GM19025 (cell line): ENCODE data around the gene TECPR2.
"Not testable (repeated sequence)": the region's sequence is repeated elsewhere in the genome, so short reads cannot be mapped to it uniquely, and the experiment has no call there.

ENCODE experiments used
- ATAC-seq: cut with Tn5 transposase; IDR thresholded peaks from one replicate; pipeline ENCODE4 v1.9.1; 2021; ENCODE audit warnings: mild to moderate bottlenecking, low read depth, moderate library complexity; ENCODE audit not compliant: unreplicated experiment

Gene TECPR2

DNA sequence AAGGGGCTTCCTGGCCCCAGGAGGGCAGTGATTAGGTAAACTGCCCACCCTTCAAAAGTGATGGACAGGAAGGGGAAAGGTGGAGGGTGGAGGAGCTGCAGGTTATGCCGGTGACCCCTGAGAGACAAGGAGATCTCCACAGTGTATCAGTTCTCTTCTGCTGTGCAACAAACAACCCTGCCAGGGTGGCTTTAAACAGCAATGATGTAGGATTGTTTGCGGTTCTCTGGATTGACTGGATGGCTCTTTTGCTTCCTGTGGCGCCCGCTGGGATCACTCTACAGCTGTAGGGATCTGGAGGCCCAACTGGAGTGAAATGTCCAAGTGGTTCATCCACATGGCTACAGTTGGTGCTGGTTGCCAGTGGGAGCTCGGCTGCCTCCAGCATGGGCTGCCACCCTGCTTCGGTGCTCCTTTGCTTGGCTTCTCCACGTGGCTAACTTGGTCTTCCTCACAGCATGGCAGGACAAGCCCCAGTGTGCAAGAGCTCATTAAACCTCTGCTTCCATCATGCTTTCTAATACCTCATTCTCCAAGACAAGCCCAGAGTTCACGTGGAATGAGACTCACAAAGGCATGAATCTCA lies 155.4 kb downstream of the TECPR2 start:
- ATAC-seq = no peak

DNA sequence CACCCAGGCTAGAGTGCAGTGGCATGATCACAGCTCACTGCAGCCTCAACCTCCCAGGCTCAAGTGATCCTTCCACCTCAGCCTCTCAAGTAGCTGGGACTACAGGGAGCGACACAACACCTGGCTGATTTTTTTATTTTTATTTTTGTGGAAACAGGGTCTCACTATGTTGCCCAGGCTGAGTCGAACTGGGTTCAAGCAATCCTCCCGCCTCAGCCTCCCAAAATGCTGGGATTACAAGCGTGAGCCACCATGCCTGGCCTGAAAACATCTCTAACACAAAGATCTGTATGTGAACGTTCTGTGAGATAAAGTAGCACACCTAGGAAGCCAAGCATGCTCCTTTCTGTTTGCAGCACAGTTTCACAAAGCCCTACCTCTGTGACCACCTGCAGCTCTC lies 157.0 kb downstream of the TECPR2 start:
- ATAC-seq = not testable (repeated sequence)

DNA sequence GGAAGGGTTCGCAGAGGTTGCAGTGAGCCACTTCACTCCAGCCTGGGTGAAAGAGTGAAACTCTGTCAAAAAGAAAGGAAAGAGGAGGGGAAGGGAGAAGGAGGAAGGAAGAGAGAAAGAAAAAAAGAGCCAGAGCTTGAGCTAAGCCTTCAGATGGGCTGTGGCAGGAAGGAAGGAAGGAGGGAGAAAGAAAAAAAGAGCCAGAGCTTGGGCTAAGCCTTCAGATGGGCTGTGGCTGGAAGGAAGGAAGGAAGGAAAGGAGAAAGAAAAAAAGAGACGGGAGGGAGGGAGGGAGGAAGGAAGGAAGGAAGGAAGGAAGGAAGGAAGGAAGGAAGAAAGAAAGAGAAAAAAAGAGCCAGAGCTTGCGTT lies 160.4 kb downstream of the TECPR2 start:
- ATAC-seq = no peak

DNA sequence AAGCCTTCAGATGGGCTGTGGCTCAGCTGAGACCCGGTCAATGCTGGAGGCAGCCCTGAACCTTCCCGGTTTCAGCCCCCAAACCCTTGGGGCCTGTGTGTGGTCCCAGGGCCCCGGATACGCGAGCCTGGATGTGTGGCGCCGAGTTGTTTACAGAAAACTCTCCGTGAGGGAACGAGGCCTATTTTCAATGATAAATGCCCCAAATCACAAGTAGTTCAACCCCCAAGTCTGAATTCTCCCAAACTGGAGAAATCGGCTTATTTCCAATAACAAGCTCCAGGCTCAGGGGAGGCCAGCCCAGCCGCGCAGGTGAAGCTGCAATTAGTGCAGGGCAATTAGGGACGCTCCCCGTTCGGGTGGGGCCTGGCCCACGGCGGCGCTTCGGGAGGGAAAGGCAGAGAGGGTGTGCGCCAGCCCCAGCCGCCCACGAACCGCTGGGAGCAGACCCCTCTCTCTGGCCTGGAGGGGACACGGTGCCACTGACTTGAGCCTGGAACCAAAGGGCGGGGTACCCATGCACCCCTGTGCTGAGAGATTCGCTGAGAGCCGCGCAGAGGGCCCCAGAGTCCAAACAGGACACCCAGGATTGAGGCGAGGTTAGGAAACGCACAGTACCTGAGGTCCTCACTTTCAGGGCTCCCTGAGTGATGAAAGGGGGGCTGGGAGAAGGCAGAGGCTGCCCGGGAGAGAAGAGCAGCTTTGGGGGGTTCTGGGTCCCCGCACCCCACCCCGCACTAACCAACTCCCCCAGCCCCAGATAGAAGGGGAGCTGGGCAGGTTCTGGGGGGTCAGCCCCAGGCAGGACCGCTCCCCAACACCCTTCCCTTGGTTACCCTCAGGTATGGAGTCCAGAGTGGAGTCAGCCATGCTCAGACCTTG lies 161.1 kb downstream of the TECPR2 start:
- no peak for ATAC-seq

DNA sequence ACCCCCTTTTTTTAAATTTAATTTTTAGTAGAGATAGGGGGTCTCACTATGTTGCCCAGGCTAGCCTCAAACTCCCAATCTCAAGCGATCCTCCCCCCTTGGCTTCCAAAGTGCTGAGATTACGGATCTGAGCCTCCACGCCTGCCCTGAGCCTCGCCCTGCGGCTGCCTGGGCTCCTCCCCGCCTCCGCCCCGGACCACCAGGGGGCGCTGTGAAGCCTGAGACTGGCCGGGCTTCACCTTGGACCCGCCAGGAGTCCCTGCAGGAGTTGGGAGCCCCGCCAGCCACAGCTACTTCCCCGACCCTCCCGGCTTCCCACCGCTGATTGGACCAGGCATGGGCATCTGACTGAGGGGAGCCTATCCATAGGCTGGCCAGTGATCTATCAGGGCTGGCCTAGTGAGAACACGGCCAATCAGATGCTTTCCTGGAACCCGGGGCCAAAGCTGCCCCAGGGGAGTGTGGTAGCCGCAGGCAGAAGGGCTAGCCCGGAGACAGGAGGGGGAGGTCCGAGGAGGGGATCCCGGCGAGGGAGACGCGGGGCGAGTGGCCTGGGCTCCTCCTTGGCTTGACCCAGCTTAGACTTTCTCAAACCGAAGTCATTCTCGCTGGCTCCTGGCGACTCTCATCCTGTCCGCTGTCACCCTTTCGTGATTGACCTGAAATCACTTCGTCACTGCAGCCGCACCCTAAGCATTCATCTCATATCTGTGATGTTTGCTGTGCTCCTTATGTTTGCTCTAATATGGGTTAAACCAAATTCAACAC lies 161.9 kb downstream of the TECPR2 start:
- peak; percentile 93 for ATAC-seq

DNA sequence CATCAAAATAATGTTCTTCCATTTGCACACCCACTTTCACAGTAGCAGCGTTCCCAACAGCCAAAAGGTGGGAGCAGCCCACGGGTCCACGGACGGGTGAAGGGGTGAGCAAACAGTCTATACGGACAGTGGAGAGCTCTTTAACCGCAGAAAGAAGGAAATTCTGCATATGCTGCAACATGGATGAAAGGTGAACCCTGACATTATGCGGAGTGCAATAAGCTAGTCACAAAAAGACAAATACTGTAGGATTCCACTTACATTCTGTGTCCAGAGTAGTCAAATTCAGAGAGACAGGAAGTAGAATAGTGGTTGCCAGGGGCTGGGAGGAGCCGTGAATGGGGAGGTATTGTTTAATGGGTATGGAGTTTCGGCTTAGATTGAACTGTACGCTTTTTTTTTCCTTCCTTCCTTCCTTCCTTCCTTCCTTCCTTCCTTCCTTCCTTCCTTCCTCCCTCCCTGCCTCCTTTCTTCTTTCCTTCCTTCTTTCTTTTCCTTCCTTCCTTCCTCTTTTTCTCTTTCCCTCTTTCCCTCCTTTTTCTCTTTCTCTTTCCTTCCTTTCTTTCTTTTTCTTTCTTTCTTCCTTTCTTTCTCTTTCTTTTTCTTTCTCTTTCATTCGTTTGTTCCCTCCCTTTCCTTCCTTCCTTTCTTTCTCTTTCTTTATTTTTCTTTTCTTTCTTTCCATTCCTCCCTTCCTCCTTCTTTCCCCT lies 162.6 kb downstream of the TECPR2 start:
- ATAC-seq = no peak

DNA sequence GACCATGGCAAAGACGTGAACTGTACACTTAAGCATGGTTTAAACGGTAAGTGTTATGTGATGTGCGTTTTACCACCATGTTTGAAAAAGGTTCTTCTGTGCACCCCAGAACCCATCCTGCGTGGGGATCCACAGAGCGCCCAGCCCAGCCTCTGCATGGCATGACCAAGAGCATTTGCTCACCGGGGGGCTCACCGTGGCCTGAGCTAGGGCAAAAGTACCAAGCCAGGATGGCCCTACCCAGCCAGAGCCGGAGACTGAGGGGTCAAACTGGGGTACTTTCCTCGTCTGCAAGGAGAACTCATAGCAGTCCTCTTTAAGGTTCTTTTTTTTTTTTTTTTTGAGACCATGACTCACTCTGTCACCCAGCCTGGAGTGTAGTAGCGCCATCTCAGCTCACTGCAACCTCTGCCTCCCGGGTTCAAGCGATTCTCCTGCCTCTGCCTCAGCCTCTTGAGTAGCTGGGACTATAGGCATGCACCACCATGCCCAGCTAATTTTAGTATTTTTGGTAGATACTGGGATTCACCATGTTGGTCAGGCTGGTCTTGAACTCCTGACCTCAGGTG lies 163.3 kb downstream of the TECPR2 start:
- no peak for ATAC-seq

DNA sequence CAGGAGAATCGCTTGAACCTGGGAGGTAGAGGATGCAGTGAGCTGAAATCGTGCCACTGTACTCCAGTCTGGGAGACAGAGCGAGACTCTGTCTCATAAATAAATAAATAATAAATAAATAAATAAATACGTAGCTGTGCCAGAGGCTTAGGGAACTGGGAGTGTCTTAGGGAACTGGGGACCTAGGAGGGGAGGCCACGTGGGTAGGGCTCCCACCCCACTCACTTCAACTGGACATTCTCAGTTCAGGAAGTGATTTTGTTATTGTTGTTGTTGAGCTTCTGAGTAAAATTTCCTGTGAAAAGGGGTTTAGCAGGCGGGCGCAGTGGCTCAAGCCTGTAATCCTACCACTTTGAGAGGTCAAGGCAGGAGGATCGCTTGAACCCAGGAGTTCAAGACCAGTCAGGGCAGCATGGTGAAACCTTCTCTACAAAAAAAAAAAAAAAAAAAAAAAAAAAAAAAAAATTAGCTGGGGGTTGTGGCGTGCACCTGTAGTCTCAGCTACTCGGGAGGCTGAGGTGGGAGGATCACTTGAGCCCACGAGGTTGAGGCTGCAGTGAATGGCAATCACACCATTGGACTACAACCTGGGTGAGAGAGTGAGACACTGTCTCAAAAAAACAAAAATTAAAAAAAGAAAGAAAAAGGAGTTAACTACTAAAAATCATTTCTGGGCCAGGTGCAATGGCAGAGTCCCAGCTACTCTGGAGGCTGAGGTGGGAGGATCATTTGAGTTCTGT lies 165.9 kb downstream of the TECPR2 start:
- no peak for ATAC-seq

DNA sequence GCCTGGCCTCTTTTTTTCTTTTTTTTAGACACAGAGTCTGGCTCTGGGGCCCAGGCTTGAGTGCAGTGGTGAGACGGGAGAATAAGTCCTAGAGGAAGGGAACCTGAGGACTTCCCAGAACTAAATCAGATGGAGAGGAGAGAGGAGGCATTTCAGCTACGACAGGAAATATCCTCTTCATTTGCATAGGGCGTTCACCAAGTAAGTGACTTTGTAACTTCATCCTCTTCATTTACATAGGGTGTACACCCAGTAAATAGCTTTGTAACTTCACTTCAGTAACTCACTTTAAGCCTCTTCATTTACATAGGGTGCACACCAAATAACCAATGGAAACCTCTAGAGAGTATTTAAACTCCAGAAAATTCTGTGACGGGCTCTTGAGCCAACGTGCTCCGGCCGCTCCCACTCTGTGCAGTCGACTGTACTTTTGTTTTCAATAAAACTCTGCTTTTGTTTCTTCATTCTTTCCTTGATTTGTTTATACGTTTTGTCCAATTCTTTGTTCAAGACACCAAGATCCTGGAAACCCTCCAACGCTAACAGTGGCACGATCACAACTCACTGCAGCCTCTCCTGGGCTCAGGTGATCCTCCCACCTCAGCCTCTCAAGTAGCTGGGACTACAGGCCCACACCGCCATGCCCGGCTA lies 168.2 kb downstream of the TECPR2 start:
- no peak for ATAC-seq

DNA sequence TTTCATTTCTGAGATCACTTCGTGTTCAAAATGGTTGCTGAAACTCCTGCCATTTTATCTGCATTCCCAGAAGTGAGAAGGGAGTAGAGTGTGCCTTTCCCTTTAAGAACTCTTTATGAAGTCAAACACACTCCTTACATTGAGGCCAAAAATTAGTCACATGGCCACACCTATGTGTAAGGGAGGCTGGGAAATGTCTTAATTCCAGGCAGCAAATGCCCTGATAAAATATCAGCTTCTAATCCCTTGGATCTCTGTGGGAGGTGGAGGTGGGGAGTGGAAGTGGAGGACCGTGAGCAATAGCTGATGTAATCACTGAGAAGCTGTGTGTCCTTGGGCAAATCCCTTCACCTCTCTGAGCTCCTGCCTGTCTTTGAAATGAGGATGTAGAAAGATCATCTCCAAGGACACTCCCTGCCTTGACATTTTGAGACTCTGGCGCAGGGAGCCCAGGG lies 169.5 kb downstream of the TECPR2 start:
- no peak for ATAC-seq

DNA sequence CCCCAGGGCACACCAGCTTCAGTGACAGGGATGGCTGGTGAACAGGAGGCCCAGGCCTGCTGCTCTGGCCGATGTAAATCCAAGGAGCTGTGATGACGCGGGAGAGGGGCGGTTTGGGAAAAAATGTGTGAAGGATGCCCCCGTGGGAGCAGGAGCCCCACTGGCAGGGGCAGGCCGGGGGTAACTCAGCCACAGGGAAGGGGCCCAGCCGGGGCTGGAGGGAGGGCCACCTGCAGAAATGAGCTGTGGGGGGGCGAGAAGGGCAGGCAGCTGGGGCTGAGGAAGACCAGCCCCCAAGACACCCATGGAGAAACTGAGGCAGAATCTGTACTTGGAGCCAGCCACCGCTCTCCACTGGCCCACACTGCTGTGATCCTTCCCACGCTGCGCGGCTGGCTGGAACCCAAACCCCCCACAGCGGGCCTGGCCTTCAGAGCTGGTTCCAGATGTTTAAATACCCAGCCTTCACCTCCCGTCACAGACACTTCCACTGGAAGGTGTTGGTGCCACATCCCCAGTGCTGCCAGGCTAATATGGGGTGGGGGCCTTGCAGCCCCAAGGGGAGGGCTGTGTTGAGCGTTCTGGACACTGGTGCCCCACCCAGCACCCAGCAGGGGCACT lies 175.3 kb downstream of the TECPR2 start:
- no peak for ATAC-seq

DNA sequence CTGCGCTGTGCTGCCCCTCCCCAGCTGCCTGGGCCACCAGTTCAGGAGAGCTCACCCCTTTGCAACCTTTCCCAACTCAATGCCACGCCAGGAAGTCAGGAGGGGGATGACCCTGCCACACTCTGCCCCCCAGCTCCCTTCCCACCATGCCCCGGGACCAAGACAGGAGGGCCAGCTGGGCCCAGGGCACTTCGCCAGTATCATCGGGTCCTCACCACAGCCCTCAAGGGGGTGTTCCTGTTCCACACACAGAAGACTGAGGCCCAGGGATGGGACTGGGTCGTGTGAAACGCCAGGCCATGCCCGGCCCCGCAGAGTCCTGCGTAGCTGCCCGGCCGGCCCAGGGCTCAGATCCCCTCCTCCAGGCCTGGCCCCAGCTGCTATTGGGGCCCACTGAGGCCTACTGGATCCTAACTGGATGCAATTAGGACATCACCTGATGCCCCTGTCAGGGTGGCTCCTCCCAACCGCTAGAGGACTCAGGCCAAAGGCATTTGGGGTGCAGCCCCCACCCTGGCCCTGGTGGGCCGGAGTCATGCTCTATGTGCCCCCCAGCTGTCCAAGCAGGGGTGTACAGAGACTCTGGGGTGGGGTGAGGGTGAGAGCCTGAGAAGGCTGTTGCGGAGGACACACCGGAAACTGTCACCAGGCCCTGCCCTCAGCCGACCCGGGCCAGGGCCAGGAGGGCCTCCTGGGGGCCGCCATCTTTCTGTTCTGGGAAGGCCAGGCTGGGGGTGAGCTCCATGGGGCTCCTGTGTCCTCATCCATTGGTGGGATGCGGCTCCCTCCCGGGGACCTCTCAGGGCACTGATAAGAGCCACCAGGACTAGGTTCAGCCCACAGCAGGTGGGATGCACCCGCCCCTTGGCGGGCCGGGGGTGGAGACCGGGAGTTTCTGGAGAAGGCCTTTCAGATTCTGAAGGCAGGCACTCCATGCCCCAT lies 176.1 kb downstream of the TECPR2 start:
- ATAC-seq = no peak

DNA sequence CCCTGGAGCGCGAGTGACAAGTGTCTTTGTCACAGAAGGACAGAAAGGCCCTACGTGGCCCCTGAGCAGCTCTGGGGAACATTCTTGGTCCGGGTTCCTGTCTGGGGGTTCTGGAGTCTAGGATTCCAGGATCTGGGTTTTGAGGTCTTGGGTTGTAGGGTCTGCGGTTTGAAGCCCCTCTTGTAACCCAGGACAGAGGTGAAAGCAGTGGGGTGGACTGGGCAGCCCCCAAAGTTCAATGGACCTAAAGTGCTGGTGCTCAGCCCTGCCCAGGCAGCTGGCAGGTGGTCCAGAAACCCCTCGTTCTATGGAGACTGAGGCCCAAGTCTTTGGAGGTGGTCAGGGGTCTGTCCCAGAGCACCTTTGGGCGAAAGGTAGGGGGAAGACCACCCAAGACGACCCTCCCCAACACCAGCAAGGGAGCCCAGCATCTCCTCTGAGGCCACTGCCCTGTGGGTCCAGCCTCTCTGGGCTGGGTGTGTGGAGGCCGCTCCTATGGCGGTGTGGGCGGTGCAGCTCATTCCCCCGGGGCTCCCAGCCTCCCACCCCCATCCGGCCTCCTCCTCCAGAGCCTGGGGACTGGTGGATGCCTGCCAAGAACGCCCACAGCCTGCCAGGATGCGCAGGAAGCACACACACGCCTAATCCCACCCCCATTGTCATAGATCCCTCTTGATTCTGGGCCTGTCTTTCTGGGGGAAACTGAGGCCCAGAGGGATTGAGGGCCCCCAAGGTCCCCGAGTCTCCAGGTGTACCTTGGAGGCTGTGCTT lies 177.0 kb downstream of the TECPR2 start:
- ATAC-seq = no peak

DNA sequence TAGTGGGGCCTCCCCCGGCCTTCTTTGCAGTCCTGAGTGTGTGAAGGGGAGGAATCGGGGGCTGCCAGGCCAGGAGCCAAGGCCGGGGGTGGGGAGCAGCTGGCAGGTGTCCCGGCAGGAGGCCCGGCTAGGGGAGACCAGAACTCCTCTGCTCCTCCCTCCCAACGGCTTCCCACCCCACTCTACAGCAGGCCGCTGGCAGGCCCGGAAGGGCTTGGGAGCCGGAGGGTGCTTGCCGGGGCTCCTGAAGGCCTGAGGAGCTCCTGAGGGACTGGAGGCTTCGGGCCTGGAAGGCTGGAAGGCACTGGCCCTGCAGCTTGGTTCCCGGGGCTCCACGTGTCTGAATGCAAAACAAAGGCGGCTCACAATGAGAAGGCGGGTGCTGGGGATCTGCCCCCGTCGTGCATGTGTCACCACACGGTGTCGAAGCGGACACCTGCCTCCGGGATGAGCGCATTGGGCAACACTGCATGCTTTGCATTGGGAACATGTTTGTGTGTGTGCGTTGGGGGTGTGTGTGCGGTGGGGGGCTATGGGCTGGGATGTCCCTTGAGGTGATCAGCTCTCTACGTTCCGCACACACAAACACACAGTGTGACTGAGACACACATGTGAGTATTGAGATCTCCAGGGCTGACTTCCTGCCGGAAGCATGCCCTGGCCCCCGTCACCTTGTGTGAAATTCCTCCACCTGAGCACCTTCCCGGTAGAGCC lies 177.7 kb downstream of the TECPR2 start:
- no peak for ATAC-seq

DNA sequence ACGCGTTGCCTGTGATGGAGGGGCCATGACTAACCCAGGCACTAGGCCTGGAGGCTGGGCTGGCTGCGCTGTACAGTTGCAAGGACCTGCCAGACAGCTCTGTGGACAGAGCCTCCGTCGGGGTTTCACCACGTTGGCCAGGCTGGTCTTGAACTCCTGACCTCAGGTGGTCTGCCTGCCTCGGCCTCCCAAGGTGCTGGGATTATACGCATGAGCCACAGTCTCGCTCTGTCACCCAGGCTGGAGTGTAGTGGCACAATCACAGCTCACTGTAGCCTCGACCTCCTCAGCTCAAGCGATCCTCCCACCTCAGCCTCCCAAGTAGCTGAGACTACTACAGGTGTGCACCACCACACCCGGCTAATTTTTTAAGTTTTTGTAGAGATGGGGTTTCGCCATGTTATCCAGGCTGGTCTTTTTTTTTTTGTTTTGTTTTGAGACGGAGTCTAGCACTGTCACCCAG lies 178.3 kb downstream of the TECPR2 start:
- ATAC-seq = not testable (repeated sequence)

DNA sequence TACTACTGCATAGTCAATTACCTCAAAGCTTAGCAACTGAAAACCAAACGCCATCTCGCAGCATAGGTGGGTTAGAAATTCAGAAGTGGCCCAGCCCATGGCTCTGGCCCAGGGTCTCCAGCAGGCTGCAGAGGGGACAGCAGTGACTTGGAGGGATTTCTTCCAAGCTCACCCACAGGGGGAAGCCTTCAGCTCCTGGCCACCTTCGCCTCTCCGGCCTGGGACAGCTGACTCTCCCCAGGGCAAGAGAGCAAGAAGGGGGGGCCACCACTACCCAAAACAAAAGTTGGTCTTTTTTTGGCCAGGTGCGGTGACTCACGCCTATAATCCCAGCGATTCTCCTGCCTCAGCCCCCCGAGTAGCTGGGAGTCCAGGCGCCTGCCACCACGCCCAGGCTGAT lies 179.0 kb downstream of the TECPR2 start:
- no peak for ATAC-seq
